H1 (cell line): Measurements from ENCODE around the gene METAP1D. TPM values are rescaled to one million over a fixed set of nuclear protein-coding genes. Genes with fewer than 3 reads are reported as not detected.

Experiments
- CBX5 ChIP-seq: fragments of 300-800, 300-1000 bp; sonication (generic); IDR thresholded peaks from 2 replicates; pipeline ENCODE4 v1.7.1; 2016; ENCODE audit warnings: antibody characterized with exemption, low read length, low read depth
- EGR1 ChIP-seq: IDR thresholded peaks from 2 replicates; pipeline ENCODE4 v1.6.1; 2011; ENCODE audit warnings: low read depth, low read length, borderline replicate concordance
- EP300 ChIP-seq, 2 experiments: IDR thresholded peaks; 1 replicate in 1 of 2; 2 replicates in 1 of 2; pipeline ENCODE4 v1.6.1; 2011 to 2012; ENCODE audit warnings: low read depth in 2 of 2, low read length in 2 of 2, mild to moderate bottlenecking in 2 of 2, borderline replicate concordance in 1 of 2, inconsistent platforms in 1 of 2, moderate library complexity in 1 of 2
- EZH2 ChIP-seq: fragments of 200-600 bp; sonication (generic); IDR thresholded peaks from 2 replicates; pipeline ENCODE4 v1.7.1; 2012; ENCODE audit warnings: low read depth, mild to moderate bottlenecking, moderate library complexity, low read length, inconsistent platforms; ENCODE audit not compliant: severe bottlenecking
- FOSL1 ChIP-seq: IDR thresholded peaks from 2 replicates; pipeline ENCODE4 v1.6.1; 2011; ENCODE audit warnings: mild to moderate bottlenecking, low read depth, low read length, moderate library complexity; ENCODE audit not compliant: insufficient read depth
- HDAC6 ChIP-seq: IDR thresholded peaks from one replicate; pipeline ENCODE4 v1.7.1; 2012; ENCODE audit warnings: low read depth, mild to moderate bottlenecking, inconsistent platforms, low read length, moderate library complexity
- JUN ChIP-seq: IDR thresholded peaks from 2 replicates; pipeline ENCODE4 v1.6.1; 2011; ENCODE audit warnings: low read depth, mild to moderate bottlenecking, improper control_type of control experiment, low read length
- KDM4A ChIP-seq: IDR thresholded peaks from one replicate; pipeline ENCODE4 v1.7.1; 2012; ENCODE audit warnings: low read depth, mild to moderate bottlenecking, moderate library complexity, low read length, inconsistent platforms; ENCODE audit not compliant: severe bottlenecking
- NRF1 ChIP-seq: IDR thresholded peaks from 2 replicates; pipeline ENCODE4 v1.6.1; 2011; ENCODE audit warnings: mild to moderate bottlenecking, low read depth, low read length, improper control_type of control experiment
- RAD21 ChIP-seq, 2 experiments: IDR thresholded peaks in 1 of 2; conservative IDR thresholded peaks in 1 of 2; 2 replicates each; pipeline ENCODE4 v1.6.1; 2011; ENCODE audit warnings: low read depth in 2 of 2, low read length in 2 of 2, improper control_type of control experiment in 1 of 2, inconsistent platforms in 1 of 2, mild to moderate bottlenecking in 1 of 2, moderate library complexity in 1 of 2
- RBBP5 ChIP-seq: IDR thresholded peaks from 2 replicates; pipeline ENCODE4 v1.7.1; 2012; ENCODE audit warnings: low read depth, mild to moderate bottlenecking, inconsistent platforms, low read length, moderate library complexity, borderline replicate concordance
- RFX5 ChIP-seq: IDR thresholded peaks from 2 replicates; pipeline ENCODE4 v1.6.1; 2011; ENCODE audit warnings: low read depth, low read length, improper control_type of control experiment, borderline replicate concordance
- SAP30 ChIP-seq: fragments of 300-600 bp; sonication (generic); IDR thresholded peaks from 2 replicates; pipeline ENCODE4 v1.7.1; 2012; ENCODE audit warnings: low read length, moderate library complexity, mild to moderate bottlenecking, inconsistent platforms; ENCODE audit not compliant: insufficient read depth, insufficient replicate concordance
- SIN3A ChIP-seq, 2 experiments: IDR thresholded peaks in 1 of 2; conservative IDR thresholded peaks in 1 of 2; 2 replicates each; pipeline ENCODE4 v1.6.1; 2011 to 2012; ENCODE audit warnings: low read length in 2 of 2, improper control_type of control experiment in 1 of 2, low read depth in 1 of 2, mild to moderate bottlenecking in 1 of 2
- SIX5 ChIP-seq: IDR thresholded peaks from 2 replicates; pipeline ENCODE4 v1.6.1; 2011; ENCODE audit warnings: mild to moderate bottlenecking, low read depth, low read length
- SP4 ChIP-seq: IDR thresholded peaks from 2 replicates; pipeline ENCODE4 v1.6.1; 2012; ENCODE audit warnings: low read length, inconsistent platforms
- YY1 ChIP-seq: IDR thresholded peaks from 2 replicates; pipeline ENCODE4 v1.6.1; 2011; ENCODE audit warnings: low read depth, mild to moderate bottlenecking, low read length
- ZNF274 ChIP-seq: IDR thresholded peaks from 2 replicates; pipeline ENCODE4 v1.7.0; 2012; ENCODE audit warnings: low read length, borderline replicate concordance; ENCODE audit errors: extremely low read depth
- polyA plus RNA-seq, 7 experiments: library from polyadenylated mRNA; depleted of rRNA in 3 of 7; stranded (reverse) in 5 of 7; unstranded in 2 of 7; fragments of >200 nt in 5 of 7; fragments of 200-250 nt in 2 of 7; gene quantifications; 1 replicate in 5 of 7; 2 replicates in 1 of 7; 4 replicates in 1 of 7; pipeline versions ENCODE4 v1.2.1 to v1.2.3, GENCODE V29; 2011 to 2013; ENCODE audit warnings: missing spikeins in 2 of 7, mixed read lengths in 2 of 7
- total RNA-seq: library from RNA; stranded (reverse); fragmentation: NEBNext Ultra II Directional; extraction: Animal tissue kit (Norgen Biotek cat#: 25700); gene quantifications from 2 replicates; pipeline ENCODE4 v1.2.1, GENCODE V29; 2021
- TF ChIP-seq, protein P1 (sequence below): IDR thresholded peaks from 2 replicates; pipeline ENCODE4 v1.6.1; 2012; ENCODE audit warnings: low read length, inconsistent platforms
- TF ChIP-seq, protein P2 (sequence below): IDR thresholded peaks from 2 replicates; pipeline ENCODE4 v1.6.1; 2012; ENCODE audit warnings: inconsistent platforms

METAP1D gene
- total and polyA plus RNA-seq, 2 of the 8 experiments (the other 6 are each of a cell fraction or from before 2014, with no cell fraction given): 3.9 to 6.2 TPM

DNA sequence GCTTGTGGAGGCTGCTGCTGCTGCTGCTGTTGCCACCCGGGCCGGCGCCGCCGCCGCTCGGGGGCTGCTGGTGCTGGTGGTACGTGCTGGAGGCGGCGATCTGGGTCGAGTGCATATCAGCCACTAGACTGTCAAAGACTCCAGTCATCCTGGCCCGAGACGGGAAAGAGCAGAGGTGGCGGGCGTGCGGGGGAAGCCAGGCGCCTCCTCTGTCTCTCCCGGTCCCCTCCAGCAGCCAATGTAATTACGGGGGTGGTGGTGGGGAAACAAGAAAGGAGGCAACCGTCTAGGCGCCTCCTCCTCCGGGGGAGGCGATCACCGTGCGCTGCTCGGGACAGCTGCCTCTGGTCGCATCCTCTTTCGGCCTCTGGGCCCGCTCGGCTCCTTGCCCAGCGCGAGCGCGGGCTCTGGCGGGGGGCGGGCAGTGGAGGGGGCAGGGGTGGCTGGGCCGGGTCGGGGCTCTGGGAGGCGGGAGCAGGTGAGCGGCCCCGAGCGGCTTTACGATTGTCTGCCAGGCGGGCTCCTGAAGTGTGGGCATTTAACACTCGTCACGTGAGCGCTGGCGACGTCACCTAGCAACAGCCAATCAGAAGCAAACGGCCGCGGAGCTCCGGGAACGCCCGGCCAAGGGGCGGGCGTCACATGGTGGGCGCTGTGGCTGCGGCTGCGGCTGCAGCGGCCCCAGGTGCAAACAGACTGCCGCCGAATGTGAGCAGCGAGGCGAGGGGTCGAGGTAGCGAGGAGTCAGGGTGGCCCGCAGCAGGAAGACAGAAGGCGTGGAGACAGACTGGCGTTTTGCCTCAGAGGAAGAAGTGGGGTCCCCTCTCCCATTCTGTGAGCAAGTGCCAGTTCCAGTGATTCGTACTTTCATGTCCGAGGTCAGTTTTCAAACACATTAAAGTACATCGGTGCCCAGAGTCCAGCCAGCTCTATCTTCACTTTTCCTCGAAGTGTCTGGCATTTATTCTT, 102.9 kb downstream of the METAP1D start, which contains the start of gene DLX2 (continued):
- TF ChIP-seq SIN3A (conservative IDR thresholded peaks at IDR 0.05 in 1 of 2, IDR thresholded peaks at IDR 0.05 in 1 of 2; ENCODE audit: low read depth in 1 of 2, low read length in 2 of 2) (peak in 1 of 2 experiments; percentile 27; a peak in 1 of 4 replicates), JUN (no peak), NRF1 (no peak), EGR1 (no peak), RAD21 (IDR thresholded peaks at IDR 0.05 in 1 of 2, conservative IDR thresholded peaks at IDR 0.05 in 1 of 2; ENCODE audit: low read depth in 2 of 2, low read length in 2 of 2) (no peak), FOSL1 (no peak), CBX5 (no peak), RBBP5 (peak; percentile 72; the same call in 1 of the 2 replicates), YY1 (no peak), SAP30 (no peak), SIX5 (no peak), ZNF274 (no peak), SP4 (0 out of 2 replicates have a peak, but pooled peaks have one; percentile 49), HDAC6 (no peak), EP300 (IDR thresholded peaks at IDR 0.05; ENCODE audit: borderline replicate concordance in 1 of 2, low read depth in 2 of 2, low read length in 2 of 2) (no peak), KDM4A (peak; percentile 66), EZH2 (no peak), RFX5 (no peak)
- TF ChIP-seq, protein P1, sequence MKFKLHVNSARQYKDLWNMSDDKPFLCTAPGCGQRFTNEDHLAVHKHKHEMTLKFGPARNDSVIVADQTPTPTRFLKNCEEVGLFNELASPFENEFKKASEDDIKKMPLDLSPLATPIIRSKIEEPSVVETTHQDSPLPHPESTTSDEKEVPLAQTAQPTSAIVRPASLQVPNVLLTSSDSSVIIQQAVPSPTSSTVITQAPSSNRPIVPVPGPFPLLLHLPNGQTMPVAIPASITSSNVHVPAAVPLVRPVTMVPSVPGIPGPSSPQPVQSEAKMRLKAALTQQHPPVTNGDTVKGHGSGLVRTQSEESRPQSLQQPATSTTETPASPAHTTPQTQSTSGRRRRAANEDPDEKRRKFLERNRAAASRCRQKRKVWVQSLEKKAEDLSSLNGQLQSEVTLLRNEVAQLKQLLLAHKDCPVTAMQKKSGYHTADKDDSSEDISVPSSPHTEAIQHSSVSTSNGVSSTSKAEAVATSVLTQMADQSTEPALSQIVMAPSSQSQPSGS: no peak
- TF ChIP-seq, protein P2, sequence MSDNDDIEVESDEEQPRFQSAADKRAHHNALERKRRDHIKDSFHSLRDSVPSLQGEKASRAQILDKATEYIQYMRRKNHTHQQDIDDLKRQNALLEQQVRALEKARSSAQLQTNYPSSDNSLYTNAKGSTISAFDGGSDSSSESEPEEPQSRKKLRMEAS: peak; percentile 86
